ENCODE data around the gene ECSCR.
A peak's percentile ranks its signal among the peaks of the same experiment; 100 is the strongest.
"Not testable (repeated sequence)": the region's sequence is repeated elsewhere in the genome, so short reads cannot be mapped to it uniquely, and the experiment has no call there.

ECSCR gene

DNA sequence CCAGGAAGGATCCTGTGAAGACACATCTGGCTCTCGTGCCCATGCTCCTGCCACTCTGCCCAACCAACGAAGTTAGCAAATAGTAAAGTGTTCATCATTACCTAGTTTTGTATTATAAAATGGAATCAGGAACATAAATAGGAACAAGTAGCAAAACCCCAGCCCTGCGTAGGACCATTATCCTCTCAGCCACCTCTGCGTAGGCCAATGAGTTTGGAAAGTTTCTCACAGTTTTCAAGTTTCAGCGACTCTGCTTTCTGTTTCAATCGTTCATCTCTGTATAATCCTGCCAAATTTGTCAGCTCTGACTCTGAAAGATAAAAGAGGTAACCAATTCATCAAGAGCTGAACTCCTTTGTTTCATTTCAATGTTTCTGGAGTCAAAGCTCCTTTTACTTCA, 48.6 kb downstream of the ECSCR start:
- DNase-seq (ENCODE audit: low read depth) = no peak

DNA sequence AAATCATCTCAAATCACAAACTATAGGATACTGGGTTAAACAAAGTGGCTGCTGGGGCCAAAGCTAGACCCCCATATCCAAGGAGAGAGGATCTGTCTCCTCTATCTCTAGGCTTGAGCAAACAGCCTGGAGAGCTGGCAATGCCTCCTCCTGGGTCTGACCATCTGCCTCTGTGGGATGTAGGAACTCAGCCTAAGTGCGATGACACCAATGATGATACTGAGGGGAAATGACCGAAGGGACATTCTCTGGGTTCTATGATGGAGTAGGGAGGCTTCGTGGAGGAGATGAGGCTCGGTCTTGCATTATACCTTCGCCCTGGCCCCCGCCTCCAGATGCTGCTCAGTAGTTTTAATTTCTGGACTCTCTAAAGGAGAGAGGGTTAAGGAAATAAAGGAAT, 49.4 kb downstream of the ECSCR start:
- no peak for DNase-seq (ENCODE audit: low read depth)

DNA sequence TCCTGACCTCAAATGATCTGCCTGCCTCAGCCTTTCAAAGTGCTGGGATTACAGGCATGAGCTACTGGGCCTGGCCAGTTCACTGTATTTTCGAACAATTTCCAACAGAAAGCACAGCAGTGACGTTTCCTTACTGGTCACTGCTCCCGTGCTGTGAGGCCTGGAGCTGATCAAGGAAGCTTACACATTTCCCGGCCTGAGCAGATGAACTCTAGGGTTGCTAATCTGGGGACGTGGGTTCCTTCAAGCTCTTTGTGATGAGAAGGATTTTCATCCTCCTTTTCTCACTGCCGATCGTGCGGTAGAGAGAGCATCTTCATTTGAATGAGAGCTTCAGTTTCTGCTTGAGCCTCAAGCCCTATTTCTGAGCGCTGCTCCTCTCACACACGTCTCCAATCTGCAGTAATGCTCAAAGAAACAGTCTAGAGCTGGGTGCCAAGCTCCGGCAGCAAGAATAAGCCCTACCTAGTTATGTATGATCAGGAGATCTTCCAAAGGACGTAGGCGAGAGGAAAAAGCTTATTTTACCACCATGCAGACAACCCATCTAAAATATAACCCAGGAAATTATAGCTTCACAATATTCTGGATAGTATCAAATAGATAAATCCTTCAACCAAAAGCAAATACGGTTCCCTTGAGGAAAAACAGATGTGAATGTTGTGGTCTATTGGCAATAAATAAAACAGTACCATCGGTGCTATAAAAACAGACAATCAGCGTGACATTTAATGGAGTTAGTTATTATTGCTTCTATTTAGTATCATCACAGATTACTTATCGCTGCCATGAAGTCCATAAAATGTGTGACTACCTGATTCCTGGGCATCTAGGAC, 51.3 kb downstream of the ECSCR start:
- no peak for DNase-seq (ENCODE audit: low read depth)

DNA sequence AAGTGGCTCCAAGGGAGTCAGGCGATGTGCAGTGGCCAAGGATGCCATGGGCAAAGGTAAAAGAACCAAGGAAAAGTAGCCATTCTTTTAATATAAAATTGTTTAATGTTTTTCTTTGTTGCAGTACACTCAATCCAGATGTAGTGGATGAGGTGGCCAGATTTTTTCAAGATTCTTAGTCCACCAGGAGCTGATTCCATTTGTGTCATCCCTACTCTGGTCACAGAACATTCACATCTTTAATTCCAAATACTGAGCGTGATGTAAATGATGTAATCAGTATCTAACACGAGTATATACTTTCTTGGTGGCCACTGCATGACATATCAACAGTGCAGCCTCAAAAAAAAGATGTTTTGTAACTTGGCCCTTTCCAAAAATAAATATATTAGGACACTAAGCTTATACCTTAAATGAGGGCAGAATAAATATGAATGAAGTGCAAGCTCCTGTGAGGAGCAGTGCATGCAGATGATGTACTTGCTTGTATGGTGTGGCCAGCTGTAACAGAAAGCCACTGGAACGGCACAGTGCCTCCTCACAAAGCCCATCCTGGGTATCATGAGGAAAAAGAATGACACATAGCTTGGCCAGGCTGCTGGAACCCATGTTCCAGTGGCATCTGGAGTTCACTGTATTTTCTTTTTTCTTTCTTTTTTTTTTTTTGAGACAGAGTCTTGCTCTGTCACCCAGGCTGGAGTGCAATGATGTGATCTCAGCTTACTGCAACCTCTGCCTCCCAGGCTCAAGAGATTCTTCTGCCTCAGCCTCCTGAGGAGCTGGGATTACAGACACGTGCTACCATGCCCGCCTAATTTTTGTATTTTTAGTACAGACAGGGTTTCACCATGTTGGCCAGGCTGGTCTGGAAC, 52.2 kb downstream of the ECSCR start:
- no peak for DNase-seq (ENCODE audit: low read depth)

DNA sequence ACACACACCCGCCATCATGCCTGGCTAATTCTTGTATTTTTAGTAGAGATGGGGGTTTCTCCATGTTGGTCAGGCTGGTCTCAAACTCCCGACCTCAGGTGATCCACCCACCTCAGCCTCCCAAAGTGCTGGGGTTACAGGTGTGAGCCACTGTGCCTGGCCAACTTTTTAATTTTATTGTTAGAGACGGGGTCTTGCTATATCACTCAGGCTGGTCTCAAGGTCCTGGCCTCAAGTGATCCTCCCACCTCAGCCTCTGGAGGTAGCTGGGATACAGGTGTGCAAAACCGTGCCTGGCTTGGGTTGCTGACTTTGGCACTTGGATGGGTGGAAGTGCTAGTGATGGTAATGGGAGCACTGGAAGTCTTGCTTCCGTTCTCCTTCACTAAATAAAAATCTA, 53.4 kb downstream of the ECSCR start:
- not testable (repeated sequence) for DNase-seq (ENCODE audit: low read depth)

DNA sequence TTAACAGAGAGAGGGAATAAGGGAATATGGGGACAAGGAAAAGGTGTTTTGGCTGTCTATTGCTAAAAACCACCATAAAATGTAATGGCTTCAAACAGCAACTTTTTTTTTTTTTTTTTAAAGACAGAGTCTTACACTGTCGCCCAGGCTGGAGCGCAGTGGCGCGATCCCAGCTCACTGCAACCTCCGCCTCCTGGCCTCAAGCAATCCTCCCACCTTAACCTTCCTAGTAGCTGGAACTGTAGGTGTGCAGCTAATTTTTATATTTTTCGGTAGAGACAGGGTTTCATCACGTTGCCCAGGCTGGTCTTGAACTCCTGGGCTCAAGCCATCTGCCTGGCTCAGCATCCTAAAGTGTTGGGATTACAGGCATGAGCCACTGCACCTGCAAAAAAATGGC, 54.4 kb downstream of the ECSCR start:
- DNase-seq (ENCODE audit: low read depth) = no peak

DNA sequence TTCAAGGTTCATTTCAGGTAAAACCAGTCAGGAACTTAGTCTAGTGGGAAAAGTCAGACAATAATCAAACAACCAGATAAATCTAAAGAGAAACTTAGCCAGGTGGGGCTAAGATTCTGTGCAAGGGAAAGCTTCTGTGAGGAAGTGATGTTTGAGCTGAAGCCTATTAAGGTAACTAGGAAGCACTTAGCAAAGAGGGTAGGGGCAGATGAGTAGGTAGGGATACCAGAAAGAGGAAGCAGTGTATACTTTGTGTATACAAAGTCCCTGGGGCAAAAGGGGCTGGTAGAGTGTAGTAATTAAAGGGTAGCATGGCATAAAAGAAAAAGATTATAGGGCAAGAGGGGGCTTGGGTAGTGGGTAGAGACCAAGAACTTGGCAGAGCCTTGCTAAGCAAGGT, 55.0 kb downstream of the ECSCR start:
- no peak for DNase-seq (ENCODE audit: low read depth)

DNA sequence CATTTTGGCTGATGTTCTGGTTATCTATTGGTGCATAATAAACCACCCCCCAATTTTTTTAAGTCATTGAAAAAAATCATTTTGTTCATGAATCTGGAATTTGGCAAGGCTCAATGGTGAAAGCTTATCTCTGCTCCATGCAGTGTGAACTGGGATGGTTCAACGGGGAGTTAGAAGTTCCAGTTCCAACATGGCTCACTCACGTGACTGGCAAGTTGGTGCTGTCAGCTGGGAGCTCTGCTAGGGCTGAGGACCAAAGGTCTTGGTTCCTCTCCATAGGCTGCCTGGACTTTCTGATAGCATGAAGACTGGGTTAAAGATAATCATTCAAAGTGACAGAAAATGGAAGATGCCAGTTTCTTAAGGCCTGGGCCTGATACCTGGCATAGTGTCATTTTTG, 55.6 kb downstream of the ECSCR start:
- no peak for DNase-seq (ENCODE audit: low read depth)

DNA sequence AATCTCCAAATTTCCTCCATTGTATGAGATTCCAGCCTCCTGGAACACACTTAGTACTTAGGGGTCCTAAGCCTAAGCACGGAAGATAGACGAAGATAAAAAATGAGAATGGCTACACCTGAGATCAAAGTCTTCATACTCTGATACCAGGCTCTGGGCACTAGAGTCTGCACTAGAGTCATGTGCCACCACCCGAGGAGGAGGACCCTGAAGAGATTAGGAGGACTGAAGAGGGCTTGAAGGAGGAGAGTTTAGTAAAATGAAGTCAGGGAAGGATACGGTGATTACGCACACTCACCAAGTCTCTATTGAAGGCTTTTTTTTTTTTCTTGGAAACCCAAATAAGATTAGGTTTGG, 58.1 kb downstream of the ECSCR start:
- DNase-seq (ENCODE audit: low read depth) = no peak

DNA sequence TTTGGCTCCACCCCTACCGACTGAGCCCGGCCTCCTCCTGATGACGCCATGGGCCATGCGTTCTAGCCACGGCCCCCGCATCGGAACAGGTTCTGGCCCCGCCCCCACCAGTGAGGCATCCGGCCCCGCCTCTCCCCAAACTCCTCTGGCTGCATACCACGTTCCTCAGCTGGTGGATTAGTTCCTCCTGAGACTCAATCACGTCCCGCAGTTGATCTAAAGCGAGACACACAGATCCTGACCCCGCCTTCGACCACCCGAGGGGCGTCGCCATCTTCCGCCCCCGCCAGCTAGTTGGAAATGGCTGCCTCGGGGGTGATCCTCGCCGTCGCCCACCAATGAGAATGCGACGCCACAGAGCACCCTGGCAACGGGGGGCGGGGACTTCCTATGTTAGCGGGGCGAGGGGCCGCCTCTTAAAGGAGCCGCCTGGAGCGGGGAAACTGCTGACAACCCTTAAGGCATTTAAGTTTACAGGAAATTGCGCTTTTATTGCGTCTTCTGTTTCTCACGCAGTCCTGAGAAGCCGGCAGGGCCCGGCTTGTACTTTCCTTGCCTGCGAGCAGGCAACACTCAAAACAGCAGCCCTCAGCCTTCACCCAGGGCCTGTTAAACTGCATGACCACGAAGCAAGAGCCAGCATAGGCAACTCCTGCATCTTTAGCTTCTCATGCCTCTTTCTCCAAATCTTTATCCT, 58.6 kb downstream of the ECSCR start, which contains the start of gene SPATA24:
Gene SPATA24, minus strand, starts transcription at position 303 of the 697 bp plus-strand sequence. Its CDS starts 29 bp downstream, at position 274.
- DNase-seq (ENCODE audit: low read depth) = peak; percentile 94

DNA sequence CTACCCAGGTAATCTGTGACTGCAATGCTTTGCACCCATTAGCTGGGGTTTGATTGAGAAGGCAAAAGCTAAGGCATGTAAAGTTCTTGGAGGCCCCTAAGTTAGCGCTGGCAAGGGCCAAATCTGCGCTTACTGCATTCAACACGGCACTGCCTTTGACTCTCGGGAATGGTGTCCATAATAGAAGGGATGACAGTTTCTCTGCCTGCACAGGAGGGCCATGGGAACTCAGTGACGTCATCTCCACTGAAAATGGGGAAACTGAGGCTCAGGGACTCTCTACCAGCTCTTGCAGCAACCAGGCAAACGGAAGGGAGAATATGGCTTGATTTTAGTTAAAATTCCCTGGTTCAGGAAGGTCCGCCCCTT, 59.1 kb downstream of the ECSCR start:
- DNase-seq (ENCODE audit: low read depth) = no peak

DNA sequence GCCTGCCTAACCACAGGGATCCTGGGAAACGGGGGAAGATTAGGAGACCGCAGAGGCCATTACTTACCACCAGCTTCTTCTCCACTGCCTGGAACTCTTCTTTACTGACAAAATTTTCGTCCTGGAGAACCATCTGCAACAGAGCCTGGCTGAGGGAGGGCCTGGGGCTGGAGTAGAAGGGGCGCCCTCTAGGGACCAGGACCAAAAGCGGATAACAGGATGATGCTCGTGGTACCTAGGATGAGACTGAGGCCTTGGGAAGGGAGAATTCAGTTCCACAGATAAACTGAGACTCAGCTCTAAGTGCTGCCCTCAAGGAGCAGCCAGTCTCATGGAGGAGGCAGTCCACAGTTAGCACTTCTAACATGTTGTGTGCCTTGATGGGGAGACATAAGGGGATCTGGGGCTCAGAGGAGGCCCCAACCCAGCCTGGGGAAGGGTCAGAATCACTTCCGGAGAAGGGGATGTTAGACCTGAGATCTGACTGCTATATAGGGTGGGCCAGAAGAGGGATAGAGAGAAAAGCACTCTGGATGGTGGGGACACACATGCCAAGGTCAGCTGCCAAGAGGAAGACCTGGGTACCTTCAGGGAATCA, 59.9 kb downstream of the ECSCR start:
- DNase-seq (ENCODE audit: low read depth) = no peak

DNA sequence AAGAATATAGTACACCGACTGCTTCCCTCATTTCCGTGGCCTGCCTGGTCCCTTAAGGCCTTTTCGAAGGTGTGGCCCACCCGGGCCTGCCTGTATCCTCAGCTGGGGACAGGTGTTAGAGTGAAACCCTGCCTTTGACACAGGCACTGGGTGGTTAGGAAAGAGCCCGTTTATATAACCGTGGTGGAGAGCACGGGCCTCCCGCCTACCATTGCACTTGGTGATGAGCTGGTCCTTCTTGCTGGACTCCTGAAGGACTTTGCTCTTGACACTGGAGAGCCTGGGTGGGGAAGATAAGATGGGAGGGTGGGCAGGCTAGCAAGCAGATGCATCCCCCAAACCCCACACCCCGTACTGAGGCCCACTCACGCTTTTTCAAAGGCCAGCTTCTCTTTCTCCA, 61.0 kb downstream of the ECSCR start:
- DNase-seq (ENCODE audit: low read depth) = no peak

DNA sequence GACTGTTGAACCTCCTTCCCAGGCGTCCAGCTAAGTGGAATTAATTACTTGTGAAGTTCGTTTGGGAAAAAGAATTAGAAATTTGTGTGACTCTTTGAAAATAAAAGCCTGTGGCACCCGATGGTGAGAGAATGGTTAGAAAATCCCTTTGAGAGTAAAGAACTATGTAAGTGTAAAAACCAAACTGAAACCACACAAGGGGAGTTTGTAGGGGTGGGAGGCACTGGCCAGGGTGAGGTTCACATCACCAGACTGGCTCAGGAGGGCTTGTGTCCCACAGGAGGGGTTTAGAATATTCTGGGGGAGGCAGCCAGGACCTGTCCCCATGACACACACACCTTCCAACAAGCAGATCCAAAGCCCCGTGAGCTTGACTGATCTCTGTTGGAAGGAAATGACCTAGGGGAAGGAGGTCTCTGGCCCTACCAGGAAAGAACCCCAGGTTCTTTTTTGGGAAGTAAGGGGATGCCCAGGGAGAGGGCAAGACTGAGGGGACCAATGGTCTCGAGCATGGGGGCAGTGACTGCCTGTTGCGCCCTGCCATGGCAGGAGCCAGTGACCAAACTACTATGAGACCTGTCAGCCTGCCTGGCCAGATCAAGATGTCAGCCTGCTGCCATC, 62.9 kb downstream of the ECSCR start:
- DNase-seq (ENCODE audit: low read depth) = no peak
